ENCODE measurements around the gene AKR7A3.
"Not testable (repeated sequence)": the region's sequence is repeated elsewhere in the genome, so short reads cannot be mapped to it uniquely, and the experiment has no call there.

AKR7A3 gene

DNA sequence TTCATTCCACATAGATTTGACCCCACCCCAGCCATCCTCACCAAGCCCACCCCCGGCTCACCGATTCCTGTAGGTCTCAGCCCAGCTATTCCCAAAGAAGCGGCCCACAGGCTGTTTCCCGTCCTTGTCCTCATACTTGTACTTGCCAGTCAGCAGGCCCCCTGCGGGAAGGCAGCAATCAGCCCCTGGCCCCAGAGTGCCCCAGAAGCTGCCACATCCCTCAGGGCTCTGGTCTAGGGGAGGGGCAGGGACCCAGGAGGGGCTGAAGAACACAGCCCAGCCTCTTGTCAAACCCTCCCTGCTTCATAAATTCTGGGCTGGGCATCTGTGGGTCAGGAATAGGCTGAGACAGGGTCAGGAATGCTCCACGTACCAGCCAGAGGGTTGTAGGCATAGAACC, 18.4 kb upstream of the AKR7A3 start:
- Histone ChIP-seq H3K4me2 (ENCODE audit: low read depth, low read length, poor library complexity, severe bottlenecking) (no peak overlapping the region), H3F3A (ENCODE audit: low read depth) (no peaks in the 10 kb centered on the region), H4K20me1 (ENCODE audit: insufficient read depth, low read length, poor library complexity, severe bottlenecking) (peaks cover 7% of the 10 kb centered on the region), H2AFZ (ENCODE audit: low read length) (no peak overlapping the region), H3K27me3 (ENCODE audit: insufficient read depth, low read length, poor library complexity, severe bottlenecking) (no peaks in the 10 kb centered on the region), H3K9ac (ENCODE audit: low read depth, low read length, poor library complexity, severe bottlenecking) (no peak overlapping the region), H3K36me3 (ENCODE audit: insufficient read depth, low read length) (peaks cover 26% of the 10 kb centered on the region; the same call in 1 of the 2 replicates), H3K9me2 (replicated peaks; ENCODE audit: low read depth, low read length) (no peaks in the 10 kb centered on the region), H3K79me2 (ENCODE audit: insufficient read depth, low read length) (peaks cover 29% of the 10 kb centered on the region), H3K4me1 (ENCODE audit: insufficient read depth, low read length, poor library complexity, severe bottlenecking) (peaks cover 10% of the 10 kb centered on the region), H3K4me3 (ENCODE audit: low read length, poor library complexity, severe bottlenecking) (no peak overlapping the region), H3K9me3 (ENCODE audit: insufficient read depth, low read depth, low read length) (no peaks in the 10 kb centered on the region)
- no peak for TF ChIP-seq EZH2phosphoT487 (IDR thresholded peaks at IDR 0.05; ENCODE audit: borderline replicate concordance)
- TF ChIP-seq, protein P1, sequence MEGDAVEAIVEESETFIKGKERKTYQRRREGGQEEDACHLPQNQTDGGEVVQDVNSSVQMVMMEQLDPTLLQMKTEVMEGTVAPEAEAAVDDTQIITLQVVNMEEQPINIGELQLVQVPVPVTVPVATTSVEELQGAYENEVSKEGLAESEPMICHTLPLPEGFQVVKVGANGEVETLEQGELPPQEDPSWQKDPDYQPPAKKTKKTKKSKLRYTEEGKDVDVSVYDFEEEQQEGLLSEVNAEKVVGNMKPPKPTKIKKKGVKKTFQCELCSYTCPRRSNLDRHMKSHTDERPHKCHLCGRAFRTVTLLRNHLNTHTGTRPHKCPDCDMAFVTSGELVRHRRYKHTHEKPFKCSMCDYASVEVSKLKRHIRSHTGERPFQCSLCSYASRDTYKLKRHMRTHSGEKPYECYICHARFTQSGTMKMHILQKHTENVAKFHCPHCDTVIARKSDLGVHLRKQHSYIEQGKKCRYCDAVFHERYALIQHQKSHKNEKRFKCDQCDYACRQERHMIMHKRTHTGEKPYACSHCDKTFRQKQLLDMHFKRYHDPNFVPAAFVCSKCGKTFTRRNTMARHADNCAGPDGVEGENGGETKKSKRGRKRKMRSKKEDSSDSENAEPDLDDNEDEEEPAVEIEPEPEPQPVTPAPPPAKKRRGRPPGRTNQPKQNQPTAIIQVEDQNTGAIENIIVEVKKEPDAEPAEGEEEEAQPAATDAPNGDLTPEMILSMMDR (conservative IDR thresholded peaks at IDR 0.05; ENCODE audit: low read length), result no peak

DNA sequence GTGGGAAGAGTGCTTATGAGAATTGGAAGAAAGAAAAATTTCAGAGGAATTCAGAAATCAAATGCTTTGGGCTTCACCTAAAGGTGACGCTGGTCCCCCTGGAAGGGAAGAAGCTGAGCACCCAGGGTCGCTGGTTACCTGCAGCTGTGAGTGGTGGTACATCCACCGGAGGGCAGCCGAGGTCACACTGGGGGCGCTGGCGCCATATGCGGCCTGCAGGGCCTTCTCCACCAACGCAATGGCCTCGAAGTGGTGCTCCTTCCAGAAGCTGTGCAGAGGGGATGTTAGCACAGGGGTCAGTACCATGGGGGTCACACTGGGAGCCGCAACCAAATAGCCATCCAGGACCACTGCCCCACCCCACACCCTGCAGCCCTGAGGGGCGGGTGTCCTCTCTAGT, 17.3 kb upstream of the AKR7A3 start:
- Histone ChIP-seq H2AFZ (ENCODE audit: low read length) (no peak overlapping the region), H3K4me3 (ENCODE audit: low read length, poor library complexity, severe bottlenecking) (no peak overlapping the region), H3K9me3 (ENCODE audit: insufficient read depth, low read depth, low read length) (no peaks in the 10 kb centered on the region), H3K36me3 (ENCODE audit: insufficient read depth, low read length) (peaks cover 26% of the 10 kb centered on the region; the same call in 1 of the 2 replicates), H3K4me2 (ENCODE audit: low read depth, low read length, poor library complexity, severe bottlenecking) (no peak overlapping the region), H3K27me3 (ENCODE audit: insufficient read depth, low read length, poor library complexity, severe bottlenecking) (no peaks in the 10 kb centered on the region), H3K9ac (ENCODE audit: low read depth, low read length, poor library complexity, severe bottlenecking) (no peak overlapping the region), H3K79me2 (ENCODE audit: insufficient read depth, low read length) (peaks cover 19% of the 10 kb centered on the region), H3K4me1 (ENCODE audit: insufficient read depth, low read length, poor library complexity, severe bottlenecking) (peaks cover 3% of the 10 kb centered on the region), H4K20me1 (ENCODE audit: insufficient read depth, low read length, poor library complexity, severe bottlenecking) (peaks cover under 1% of the 10 kb centered on the region), H3F3A (ENCODE audit: low read depth) (no peaks in the 10 kb centered on the region), H3K9me2 (replicated peaks; ENCODE audit: low read depth, low read length) (no peaks in the 10 kb centered on the region)
- no peak for TF ChIP-seq EZH2phosphoT487 (IDR thresholded peaks at IDR 0.05; ENCODE audit: borderline replicate concordance)
- TF ChIP-seq, protein P1 (conservative IDR thresholded peaks at IDR 0.05; ENCODE audit: low read length), result no peak

DNA sequence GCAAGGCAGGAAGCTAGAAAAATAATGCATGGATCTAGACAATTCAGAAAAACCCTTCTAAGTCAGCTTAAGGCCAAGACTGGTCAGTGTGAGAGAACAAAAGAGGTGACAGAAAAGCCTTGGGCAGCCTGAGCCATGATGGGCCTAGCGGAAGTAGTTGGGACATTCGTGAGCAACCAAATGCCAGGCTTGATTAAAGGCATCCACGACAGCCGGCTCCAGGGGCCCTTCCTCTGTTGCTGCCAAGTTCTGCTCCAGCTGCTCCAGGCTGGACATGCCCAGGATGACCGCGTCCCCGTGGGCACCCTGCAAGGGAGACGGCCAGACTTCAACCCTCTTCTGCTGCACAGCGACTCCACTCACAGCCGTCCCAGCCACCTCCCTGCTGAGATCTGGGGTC, 15.5 kb upstream of the AKR7A3 start:
- H3K9ac ChIP-seq (ENCODE audit: low read depth, low read length, poor library complexity, severe bottlenecking); H3K4me3 ChIP-seq (ENCODE audit: low read length, poor library complexity, severe bottlenecking); H3K79me2 ChIP-seq (ENCODE audit: insufficient read depth, low read length); H2AFZ ChIP-seq (ENCODE audit: low read length); H3K4me1 ChIP-seq (ENCODE audit: insufficient read depth, low read length, poor library complexity, severe bottlenecking); H3F3A ChIP-seq (ENCODE audit: low read depth); H3K4me2 ChIP-seq (ENCODE audit: low read depth, low read length, poor library complexity, severe bottlenecking); H3K9me3 ChIP-seq (ENCODE audit: insufficient read depth, low read depth, low read length); H4K20me1 ChIP-seq (ENCODE audit: insufficient read depth, low read length, poor library complexity, severe bottlenecking); H3K9me2 ChIP-seq (replicated peaks; ENCODE audit: low read depth, low read length); H3K27me3 ChIP-seq (ENCODE audit: insufficient read depth, low read length, poor library complexity, severe bottlenecking): not testable (repeated sequence)
- H3K36me3 ChIP-seq (ENCODE audit: insufficient read depth, low read length), result peaks cover 26% of the 10 kb centered on the region; the same call in 1 of the 2 replicates

DNA sequence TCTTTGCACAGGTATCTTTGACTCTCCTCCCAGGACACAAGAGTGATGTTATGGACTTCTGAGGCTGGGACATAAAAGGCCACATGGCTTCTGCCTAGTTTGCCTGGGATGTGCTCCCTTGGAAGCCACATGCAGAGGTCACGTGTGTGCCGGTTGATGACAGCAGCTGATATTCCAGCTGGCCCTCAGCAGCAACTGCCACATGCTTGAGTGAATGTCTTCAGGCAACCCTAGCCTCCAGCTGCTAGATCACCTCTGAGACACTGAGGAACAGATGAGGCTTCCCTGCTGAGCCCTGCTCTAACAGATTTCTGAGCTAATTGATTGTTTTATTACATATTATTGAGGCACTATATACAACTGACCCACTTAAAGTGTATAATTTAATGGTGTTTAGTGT, 11.6 kb upstream of the AKR7A3 start:
- H3F3A ChIP-seq (ENCODE audit: low read depth), result no peaks in the 10 kb centered on the region
- peaks cover 17% of the 10 kb centered on the region; the same call in 1 of the 2 replicates for H3K36me3 ChIP-seq (ENCODE audit: insufficient read depth, low read length)
- H4K20me1 ChIP-seq (ENCODE audit: insufficient read depth, low read length, poor library complexity, severe bottlenecking), result no peaks in the 10 kb centered on the region

More for the DNA sequence above, 11.6 kb upstream of the AKR7A3 start:
- Histone ChIP-seq H3K9me2 (replicated peaks; ENCODE audit: low read depth, low read length) (no peaks in the 10 kb centered on the region), H2AFZ (ENCODE audit: low read length) (no peak overlapping the region), H3K9ac (ENCODE audit: low read depth, low read length, poor library complexity, severe bottlenecking) (no peak overlapping the region), H3K27me3 (ENCODE audit: insufficient read depth, low read length, poor library complexity, severe bottlenecking) (no peaks in the 10 kb centered on the region), H3K4me3 (ENCODE audit: low read length, poor library complexity, severe bottlenecking) (no peak overlapping the region), H3K79me2 (ENCODE audit: insufficient read depth, low read length) (no peaks in the 10 kb centered on the region), H3K9me3 (ENCODE audit: insufficient read depth, low read depth, low read length) (peaks cover 2% of the 10 kb centered on the region; the same call in 1 of the 2 replicates), H3K4me2 (ENCODE audit: low read depth, low read length, poor library complexity, severe bottlenecking) (no peak overlapping the region), H3K4me1 (ENCODE audit: insufficient read depth, low read length, poor library complexity, severe bottlenecking) (no peaks in the 10 kb centered on the region)
- no peak for TF ChIP-seq EZH2phosphoT487 (IDR thresholded peaks at IDR 0.05; ENCODE audit: borderline replicate concordance)
- TF ChIP-seq, protein P1 (conservative IDR thresholded peaks at IDR 0.05; ENCODE audit: low read length), result no peak
